G401.6 (cell line): Measurements from ENCODE around the gene POLR3GL.

ENCODE experiments used
- FAIRE-seq: peaks from 2 replicates; lab custom pipeline; 2012; peaks lifted over from hg19 to GRCh38; lab: Jason Lieb, UNC

POLR3GL gene

DNA sequence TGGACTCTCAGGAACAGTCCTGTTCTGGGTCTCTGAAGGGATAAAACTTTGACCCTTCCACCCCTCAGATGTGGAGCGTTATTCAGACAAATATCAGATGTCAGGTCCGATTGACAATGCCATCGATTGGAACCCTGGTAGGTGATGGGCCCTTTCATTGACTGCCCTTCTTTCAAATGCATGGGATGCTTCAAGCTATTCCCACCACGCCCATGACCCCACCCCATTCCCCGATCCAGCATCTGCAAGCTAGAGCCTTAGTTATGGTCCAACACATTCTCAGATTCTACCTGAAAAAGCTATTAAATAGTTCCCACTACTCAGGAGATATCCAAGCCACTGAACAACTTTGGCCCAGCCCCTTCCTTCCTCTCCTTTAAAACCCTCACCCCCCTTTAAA is 12.5 kb downstream of the POLR3GL start:
- FAIRE-seq = no peak

DNA sequence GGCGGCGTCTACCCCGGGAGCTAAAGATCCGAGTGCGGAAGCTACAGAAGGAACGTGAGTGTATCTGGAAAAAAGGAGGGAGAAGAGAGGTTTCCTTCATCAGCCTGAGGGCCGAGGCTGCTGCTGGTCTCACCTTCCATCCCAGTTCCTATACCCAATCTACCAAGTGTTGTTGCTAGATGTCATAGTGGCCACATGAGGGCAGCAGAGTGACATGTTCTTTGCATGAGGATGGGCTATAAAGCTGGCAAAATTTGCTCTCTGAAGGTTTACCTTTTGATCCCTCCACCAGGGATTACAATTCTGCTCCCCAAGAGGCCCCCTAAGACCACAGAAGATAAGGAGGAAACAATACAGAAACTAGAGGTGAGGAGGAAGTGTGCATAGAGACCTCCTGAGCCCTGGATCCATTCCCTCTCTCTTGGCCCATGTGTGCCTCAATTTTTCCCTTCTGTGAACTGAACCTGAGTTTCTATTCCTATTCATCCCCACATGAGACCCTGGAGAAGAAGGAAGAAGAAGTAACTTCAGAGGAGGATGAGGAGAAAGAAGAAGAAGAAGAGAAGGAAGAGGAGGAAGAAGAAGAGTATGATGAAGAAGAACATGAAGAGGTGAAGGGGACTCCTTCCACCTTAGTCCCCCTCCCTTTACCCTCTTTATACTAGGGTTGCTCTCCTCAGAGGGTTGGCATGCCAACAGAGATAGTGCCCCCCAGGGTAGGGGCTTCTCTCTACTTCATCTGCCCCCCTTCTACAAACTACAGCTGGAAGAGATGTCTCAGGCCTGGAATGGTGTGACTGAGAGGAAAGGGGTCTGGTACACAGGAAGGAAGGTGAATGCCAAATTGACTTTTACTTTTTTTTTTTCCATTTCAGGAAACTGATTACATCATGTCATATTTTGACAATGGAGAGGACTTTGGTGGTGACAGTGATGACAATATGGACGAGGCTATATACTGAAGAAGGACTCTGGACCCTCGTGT is 13.3 kb downstream of the POLR3GL start:
- peak; percentile 33 for FAIRE-seq

DNA sequence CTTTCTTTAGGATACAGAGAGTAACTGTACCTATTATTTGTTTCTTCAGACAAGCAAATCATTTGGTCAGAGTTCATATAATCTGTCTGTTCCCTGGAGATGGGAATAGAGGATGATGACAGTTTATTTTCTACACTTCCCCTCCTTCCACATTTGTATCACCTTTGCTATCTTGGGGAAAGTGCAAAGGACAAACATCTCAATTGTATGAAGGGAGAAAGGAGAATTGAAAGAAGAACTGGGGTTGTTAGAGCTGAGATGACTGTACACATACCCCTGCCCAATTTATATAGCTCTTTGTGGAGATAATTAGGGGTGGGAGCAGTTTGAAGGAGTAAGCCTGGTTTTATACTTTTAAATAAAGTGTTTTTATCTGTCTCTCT is 14.0 kb downstream of the POLR3GL start:
- FAIRE-seq = no peak

- no peak for FAIRE-seq
Measured at GRCh38 chr1:145978854-145979745, 14.6 kb downstream of the POLR3GL start.

- FAIRE-seq = no peak
Measured at GRCh38 chr1:145979746-145980456, 15.4 kb downstream of the POLR3GL start.

DNA sequence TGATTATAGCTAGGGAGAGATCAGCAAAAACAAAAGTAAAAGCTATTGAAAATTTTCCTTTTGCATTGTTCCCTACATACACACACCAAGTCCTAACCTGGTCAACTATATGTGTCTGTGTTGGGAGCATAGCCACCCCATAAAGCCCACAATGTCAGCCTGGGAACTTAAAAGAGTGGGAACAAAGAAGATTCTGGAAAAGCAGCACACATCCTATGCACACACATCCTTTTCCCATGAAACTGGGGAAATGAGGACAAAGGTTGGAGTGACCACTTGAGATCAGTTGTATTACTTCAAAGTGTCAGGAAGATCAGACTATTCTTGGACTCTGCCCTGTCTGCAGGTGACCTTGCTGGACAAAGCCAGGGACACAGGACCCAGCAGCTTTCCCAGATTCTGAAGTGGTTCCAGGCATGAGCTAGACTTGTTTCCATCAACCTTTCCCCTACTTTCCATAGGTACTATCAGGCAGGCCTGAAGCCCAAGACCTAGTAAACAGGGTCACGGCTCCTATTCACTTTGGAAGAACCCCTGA is 16.0 kb downstream of the POLR3GL start:
- no peak for FAIRE-seq

DNA sequence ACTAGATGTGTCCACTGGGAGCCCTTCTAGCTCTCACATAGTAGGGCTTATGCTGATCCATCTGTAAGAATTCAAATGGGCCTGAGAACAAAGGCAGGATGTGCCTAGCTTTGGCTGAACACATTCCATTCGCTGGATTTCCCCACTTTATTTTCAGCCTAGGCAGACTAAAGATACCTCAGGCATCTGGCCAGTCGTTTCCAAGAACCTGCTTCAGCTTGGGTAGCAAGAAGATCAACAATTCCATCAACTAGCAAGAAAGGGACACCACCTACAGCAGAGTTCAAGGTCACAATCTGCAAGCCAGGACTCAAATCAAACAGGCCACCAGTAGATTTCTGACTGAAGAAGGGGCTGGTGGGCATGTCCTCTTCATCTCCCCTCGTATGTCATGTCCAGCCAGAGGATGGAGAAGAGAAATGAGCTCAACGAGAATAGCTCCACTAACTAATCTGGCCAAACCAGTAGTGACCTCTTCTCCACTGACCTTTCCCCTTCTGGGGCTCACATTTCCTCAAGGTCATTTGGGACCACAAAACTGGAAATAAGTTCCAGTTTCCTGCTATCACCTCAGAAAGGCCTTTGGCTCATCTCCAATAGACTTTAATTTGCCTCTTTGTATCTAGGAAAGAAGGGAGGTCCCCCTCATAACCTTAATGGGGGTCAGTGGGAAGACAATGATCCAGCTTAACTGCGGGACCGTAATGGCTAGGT is 17.7 kb downstream of the POLR3GL start:
- no peak for FAIRE-seq

- FAIRE-seq = no peak
Measured at GRCh38 chr1:145983206-145983675, 18.8 kb downstream of the POLR3GL start.

GRCh38 chr1:145983960-145984830 is 19.7 kb downstream of the POLR3GL start:
- FAIRE-seq = no peak

GRCh38 chr1:145985129-145985501 is 20.6 kb downstream of the POLR3GL start:
- FAIRE-seq = no peak

GRCh38 chr1:145985502-145986439 is 21.3 kb downstream of the POLR3GL start:
- FAIRE-seq = no peak

- FAIRE-seq = no peak
Measured at GRCh38 chr1:145986551-145986950, 22.1 kb downstream of the POLR3GL start.

DNA sequence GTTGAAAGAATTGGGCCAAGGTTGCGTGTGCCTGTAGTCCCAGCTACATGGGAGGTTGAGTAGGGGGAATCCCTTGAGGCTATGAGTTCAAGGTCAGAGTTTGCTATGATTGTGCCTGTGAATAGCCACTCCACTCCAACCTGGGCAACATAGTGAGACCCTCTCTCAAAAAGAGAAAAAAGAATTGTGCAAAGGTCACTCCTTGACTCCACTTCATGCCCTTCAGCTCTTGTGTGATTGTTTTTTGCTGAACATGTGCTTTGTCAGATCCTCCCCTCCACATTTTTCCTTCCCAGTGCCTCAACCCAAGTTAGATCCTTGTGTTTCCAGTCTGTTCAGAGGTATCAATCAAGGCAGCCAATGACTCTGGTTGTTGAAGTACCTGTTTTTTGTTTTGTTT is 23.4 kb downstream of the POLR3GL start:
- FAIRE-seq = no peak

- FAIRE-seq = no peak
Measured at GRCh38 chr1:145988773-145989172, 24.3 kb downstream of the POLR3GL start.

GRCh38 chr1:145990249-145990855 is 25.9 kb downstream of the POLR3GL start:
- no peak for FAIRE-seq

DNA sequence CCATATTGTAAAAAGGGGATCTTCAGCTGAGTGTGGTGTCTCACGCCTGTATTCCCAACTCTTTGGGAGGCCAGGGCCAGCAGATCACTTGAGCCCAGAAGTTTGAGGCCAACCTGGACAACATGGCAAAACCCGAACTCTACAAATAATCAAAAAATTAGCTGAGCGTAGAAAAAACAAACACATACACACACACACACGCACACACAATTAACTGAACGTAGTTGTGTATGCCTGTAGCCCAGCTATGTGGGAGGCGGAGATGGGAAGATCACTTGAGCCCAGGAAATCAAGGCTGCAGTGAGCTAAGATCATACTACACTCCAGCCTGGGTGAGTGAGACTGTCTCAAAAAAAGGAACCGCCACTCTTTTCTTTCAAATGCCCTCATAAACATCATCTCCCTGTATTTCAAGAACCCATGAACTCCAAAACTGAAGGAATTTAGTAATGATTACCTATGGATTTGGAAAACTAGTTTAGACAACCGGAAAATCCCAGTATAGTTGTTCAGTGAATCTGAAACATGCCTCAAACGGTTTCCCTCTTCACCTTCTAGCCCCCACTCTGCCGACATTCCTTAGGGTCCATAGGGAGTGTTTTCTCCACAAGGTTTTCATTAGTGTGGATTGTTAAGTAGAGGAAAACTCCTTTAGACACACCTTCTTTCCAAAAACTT is 27.4 kb downstream of the POLR3GL start:
- no peak for FAIRE-seq

DNA sequence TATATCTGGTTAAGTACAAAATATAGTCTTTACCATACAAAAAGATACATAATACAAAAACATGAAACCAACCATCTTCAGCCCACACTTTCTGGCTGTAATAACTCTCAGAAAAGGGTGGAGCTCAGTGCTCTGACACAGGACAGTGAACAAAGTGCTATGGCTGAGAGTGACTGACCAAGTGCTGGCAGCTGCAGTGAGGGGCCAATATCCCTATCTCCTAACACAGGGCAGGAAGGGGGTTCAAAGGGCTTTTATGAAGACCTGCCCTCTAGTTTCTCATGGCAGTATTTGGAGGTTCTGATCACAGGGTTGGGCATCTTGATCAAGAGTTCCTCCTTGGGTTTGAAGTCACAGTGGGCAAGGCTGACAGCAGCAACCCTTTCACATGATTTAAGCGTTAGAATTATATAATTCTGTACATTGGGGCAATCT is 28.0 kb downstream of the POLR3GL start:
- FAIRE-seq = no peak

DNA sequence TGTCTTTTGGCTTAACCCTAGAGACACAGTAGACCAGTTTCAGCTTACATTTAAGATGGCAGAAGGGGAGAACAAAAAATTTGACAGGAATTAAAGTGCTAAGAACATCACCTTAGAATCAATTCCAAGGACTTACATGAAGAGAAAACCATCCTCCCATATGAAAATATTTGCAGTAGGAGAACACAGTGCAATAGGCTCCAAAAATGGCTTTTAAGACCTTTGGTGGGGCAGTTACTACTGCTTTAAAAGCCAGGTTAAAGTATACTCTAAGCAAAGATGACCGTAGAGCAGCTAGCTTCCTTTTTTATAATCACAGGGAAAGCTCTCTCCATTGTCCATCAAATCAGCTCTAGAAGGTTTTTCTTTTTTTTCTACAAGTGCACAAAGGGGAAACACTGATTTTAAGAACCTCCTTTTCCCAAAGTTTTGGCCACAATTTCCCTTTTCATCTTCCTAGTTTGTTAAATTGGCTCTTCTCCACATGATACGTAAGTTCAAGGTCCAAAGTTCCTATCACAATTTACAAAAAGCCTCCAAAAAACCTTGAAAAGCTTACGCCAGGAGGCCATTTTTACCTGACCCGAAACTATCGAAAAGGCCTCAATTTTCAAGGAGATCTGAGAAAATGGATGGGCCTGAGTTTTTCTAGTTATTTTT is 28.6 kb downstream of the POLR3GL start:
- FAIRE-seq = no peak
